Activated effector memory CD4-positive, alpha-beta T cell treated with anti-CD3 and anti-CD28 coated beads, Interleukin-2, amount 50 U/mL, for 16 hours (primary cell): ENCODE measurements around the gene GPC6.
A peak's percentile ranks its signal among the peaks of the same experiment; 100 is the strongest.
"Not testable (repeated sequence)": the region's sequence is repeated elsewhere in the genome, so short reads cannot be mapped to it uniquely, and the experiment has no call there.

Experiments
- DNase-seq: peaks from one replicate; pipeline ENCODE4 v3.0.0-alpha.2; 2020

The GPC6 gene

GRCh38 chr13:94322925-94323763 lies 1096.5 kb downstream of the GPC6 start:
- no peak for DNase-seq

GRCh38 chr13:94323764-94324758 lies 1097.5 kb downstream of the GPC6 start:
- DNase-seq: peak; percentile 68

GRCh38 chr13:94324767-94325540 lies 1098.3 kb downstream of the GPC6 start:
- no peak for DNase-seq

- no peak for DNase-seq
Measured at GRCh38 chr13:94325650-94326049, 1099.0 kb downstream of the GPC6 start.

GRCh38 chr13:94327318-94327717 lies 1100.7 kb downstream of the GPC6 start:
- no peak for DNase-seq

GRCh38 chr13:94328381-94329041 lies 1101.9 kb downstream of the GPC6 start:
- DNase-seq: no peak

GRCh38 chr13:94329277-94329676 lies 1102.7 kb downstream of the GPC6 start:
- DNase-seq: no peak

- DNase-seq: no peak
Measured at GRCh38 chr13:94329754-94330551, 1103.3 kb downstream of the GPC6 start.

GRCh38 chr13:94330552-94331071 lies 1104.0 kb downstream of the GPC6 start:
- no peak for DNase-seq

GRCh38 chr13:94331281-94331680 lies 1104.7 kb downstream of the GPC6 start:
- DNase-seq: no peak

GRCh38 chr13:94332359-94333096 lies 1105.9 kb downstream of the GPC6 start:
- no peak for DNase-seq

- no peak for DNase-seq
Measured at GRCh38 chr13:94333131-94333820, 1106.7 kb downstream of the GPC6 start.

- no peak for DNase-seq
Measured at GRCh38 chr13:94335761-94336526, 1109.3 kb downstream of the GPC6 start.

- DNase-seq: no peak
Measured at GRCh38 chr13:94339116-94339687, 1112.6 kb downstream of the GPC6 start.

- DNase-seq: no peak
Measured at GRCh38 chr13:94342436-94343242, 1116.0 kb downstream of the GPC6 start.

- DNase-seq: no peak
Measured at GRCh38 chr13:94343243-94343585, 1116.6 kb downstream of the GPC6 start.

GRCh38 chr13:94343687-94344086 lies 1117.1 kb downstream of the GPC6 start:
- not testable (repeated sequence) for DNase-seq
